ENCODE measurements around the gene LIPC.

LIPC gene

DNA sequence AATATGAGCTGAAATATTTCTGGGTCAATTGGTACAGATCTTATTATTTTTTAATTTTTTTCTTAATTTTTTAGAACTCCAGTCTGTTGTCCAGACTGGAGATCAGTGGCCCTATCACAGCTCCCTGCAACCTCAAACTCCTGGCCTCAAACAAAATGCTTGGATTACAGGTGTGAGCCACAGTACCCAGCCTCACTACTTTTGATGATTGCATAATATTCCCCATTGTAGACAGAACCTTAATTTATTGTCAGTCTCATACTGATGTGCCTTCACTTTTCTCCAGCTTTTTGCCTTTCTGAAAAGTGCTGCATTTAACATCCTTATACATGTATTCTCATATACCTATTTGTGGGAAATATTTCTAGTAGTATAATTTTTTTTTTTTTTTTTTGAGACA lies 144.9 kb downstream of the LIPC start:
- TF ChIP-seq, protein P1, sequence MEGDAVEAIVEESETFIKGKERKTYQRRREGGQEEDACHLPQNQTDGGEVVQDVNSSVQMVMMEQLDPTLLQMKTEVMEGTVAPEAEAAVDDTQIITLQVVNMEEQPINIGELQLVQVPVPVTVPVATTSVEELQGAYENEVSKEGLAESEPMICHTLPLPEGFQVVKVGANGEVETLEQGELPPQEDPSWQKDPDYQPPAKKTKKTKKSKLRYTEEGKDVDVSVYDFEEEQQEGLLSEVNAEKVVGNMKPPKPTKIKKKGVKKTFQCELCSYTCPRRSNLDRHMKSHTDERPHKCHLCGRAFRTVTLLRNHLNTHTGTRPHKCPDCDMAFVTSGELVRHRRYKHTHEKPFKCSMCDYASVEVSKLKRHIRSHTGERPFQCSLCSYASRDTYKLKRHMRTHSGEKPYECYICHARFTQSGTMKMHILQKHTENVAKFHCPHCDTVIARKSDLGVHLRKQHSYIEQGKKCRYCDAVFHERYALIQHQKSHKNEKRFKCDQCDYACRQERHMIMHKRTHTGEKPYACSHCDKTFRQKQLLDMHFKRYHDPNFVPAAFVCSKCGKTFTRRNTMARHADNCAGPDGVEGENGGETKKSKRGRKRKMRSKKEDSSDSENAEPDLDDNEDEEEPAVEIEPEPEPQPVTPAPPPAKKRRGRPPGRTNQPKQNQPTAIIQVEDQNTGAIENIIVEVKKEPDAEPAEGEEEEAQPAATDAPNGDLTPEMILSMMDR (IDR thresholded peaks at IDR 0.05; ENCODE audit: insufficient read depth, low read length, poor library complexity, severe bottlenecking): no peak
- TF ChIP-seq EZH2phosphoT487 (conservative IDR thresholded peaks at IDR 0.05; ENCODE audit: low read length): no peak
- no peaks in the 10 kb centered on the region for H3K9me2 ChIP-seq (replicated peaks; ENCODE audit: insufficient read depth, low read length)

DNA sequence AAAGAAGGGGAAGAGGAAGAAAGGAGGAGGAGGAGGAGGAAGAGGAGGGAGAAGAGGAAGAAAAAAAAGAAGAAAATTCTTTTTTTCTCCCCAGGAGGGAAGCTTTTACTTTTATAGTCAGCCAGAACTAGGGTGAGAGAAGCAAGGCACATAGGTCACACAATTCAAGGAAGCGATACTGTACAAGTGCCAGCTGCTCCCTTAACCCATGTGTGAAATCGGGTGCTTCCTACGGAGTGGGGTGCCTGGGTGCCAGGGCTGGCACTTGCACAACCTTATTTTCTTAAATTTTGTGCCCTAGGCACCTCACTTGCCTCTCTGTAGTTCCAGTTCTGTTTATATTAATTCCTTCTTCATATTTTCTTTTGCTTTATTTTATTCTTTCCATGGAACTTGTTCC lies 150.4 kb downstream of the LIPC start:
- no peaks in the 10 kb centered on the region for H3K27me3 ChIP-seq (ENCODE audit: low read length)
- no peaks in the 10 kb centered on the region for H3K79me2 ChIP-seq (ENCODE audit: insufficient read depth, low read length)
- no peak for TF ChIP-seq EZH2phosphoT487 (conservative IDR thresholded peaks at IDR 0.05; ENCODE audit: low read length)
- TF ChIP-seq, protein P1 (IDR thresholded peaks at IDR 0.05; ENCODE audit: insufficient read depth, low read length, poor library complexity, severe bottlenecking): no peak
- H3K4me3 ChIP-seq (ENCODE audit: insufficient read depth, low read length, poor library complexity, severe bottlenecking): no peak overlapping the region
- H3F3A ChIP-seq (ENCODE audit: insufficient read depth): no peaks in the 10 kb centered on the region
- H3K9me2 ChIP-seq (replicated peaks; ENCODE audit: insufficient read depth, low read length): no peaks in the 10 kb centered on the region
- no peak overlapping the region for H3K27ac ChIP-seq (ENCODE audit: low read depth, low read length)
- H3K9ac ChIP-seq (ENCODE audit: low read length): no peak overlapping the region
- H3K9me3 ChIP-seq (ENCODE audit: insufficient read depth, low read length): no peaks in the 10 kb centered on the region
- no peaks in the 10 kb centered on the region for H3K36me3 ChIP-seq (ENCODE audit: low read length)
- H4K20me1 ChIP-seq (ENCODE audit: low read depth, low read length): no peaks in the 10 kb centered on the region
- no peak overlapping the region for H2AFZ ChIP-seq (ENCODE audit: low read depth, low read length, severe bottlenecking)
- H3K4me2 ChIP-seq (ENCODE audit: low read depth, low read length, poor library complexity, severe bottlenecking): no peak overlapping the region

More for the DNA sequence above, 144.9 kb downstream of the LIPC start:
- Histone ChIP-seq H3K79me2 (ENCODE audit: insufficient read depth, low read length) (no peaks in the 10 kb centered on the region), H3K27me3 (ENCODE audit: low read length) (no peaks in the 10 kb centered on the region), H3K4me3 (ENCODE audit: insufficient read depth, low read length, poor library complexity, severe bottlenecking) (no peak overlapping the region), H3K4me2 (ENCODE audit: low read depth, low read length, poor library complexity, severe bottlenecking) (no peak overlapping the region), H4K20me1 (ENCODE audit: low read depth, low read length) (no peaks in the 10 kb centered on the region), H3K36me3 (ENCODE audit: low read length) (no peaks in the 10 kb centered on the region), H3K27ac (ENCODE audit: low read depth, low read length) (no peak overlapping the region), H3F3A (ENCODE audit: insufficient read depth) (no peaks in the 10 kb centered on the region), H2AFZ (ENCODE audit: low read depth, low read length, severe bottlenecking) (no peak overlapping the region), H3K9me3 (ENCODE audit: insufficient read depth, low read length) (no peaks in the 10 kb centered on the region), H3K9ac (ENCODE audit: low read length) (no peak overlapping the region)

DNA sequence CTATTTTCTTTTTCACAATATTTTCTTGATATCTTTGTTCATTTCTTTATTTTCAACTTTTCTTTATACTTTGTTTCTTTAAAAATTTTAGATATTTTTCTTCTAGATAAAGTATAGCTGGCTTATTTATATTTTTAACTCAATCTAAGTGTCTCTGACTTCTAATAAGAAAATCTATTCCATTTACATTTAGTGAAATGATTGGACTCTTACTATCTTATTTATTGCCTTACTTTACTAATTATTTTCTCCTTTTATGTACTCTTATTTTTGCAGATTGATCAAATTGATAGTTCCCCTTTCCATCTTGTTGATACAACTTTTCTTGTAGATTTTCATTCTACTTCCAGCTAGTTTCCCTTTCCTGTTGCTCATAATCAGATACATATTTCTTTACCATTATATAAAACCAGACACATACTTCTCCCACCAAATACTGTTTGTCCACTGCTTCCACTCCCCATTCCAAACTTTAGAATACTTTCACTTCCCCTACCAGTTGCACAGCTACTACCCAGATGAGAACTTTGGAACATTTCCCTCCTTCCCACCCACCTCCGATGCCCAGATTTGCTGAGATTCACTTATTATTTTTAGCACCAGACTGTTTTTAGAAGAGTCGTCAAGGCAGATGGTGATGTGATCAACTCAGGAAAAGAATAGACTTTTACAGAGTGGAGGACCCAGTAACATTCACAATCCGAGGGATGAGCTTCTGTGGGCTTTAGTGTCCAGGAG lies 151.5 kb downstream of the LIPC start:
- Histone ChIP-seq H3K79me2 (ENCODE audit: insufficient read depth, low read length) (no peaks in the 10 kb centered on the region), H3K36me3 (ENCODE audit: low read length) (no peaks in the 10 kb centered on the region), H3F3A (ENCODE audit: insufficient read depth) (no peaks in the 10 kb centered on the region), H3K27me3 (ENCODE audit: low read length) (no peaks in the 10 kb centered on the region), H3K4me2 (ENCODE audit: low read depth, low read length, poor library complexity, severe bottlenecking) (no peak overlapping the region), H3K9me3 (ENCODE audit: insufficient read depth, low read length) (no peaks in the 10 kb centered on the region), H3K9me2 (replicated peaks; ENCODE audit: insufficient read depth, low read length) (no peaks in the 10 kb centered on the region), H2AFZ (ENCODE audit: low read depth, low read length, severe bottlenecking) (no peak overlapping the region), H3K4me3 (ENCODE audit: insufficient read depth, low read length, poor library complexity, severe bottlenecking) (no peak overlapping the region), H3K27ac (ENCODE audit: low read depth, low read length) (no peak overlapping the region), H4K20me1 (ENCODE audit: low read depth, low read length) (no peaks in the 10 kb centered on the region), H3K9ac (ENCODE audit: low read length) (no peak overlapping the region)
- TF ChIP-seq, protein P1 (IDR thresholded peaks at IDR 0.05; ENCODE audit: insufficient read depth, low read length, poor library complexity, severe bottlenecking): no peak
- no peak for TF ChIP-seq EZH2phosphoT487 (conservative IDR thresholded peaks at IDR 0.05; ENCODE audit: low read length)
